ACHN (cell line): ENCODE results near the gene RXFP2.
A peak's percentile ranks its signal among the peaks of the same experiment; 100 is the strongest.

ENCODE experiments used
- DNase-seq: peaks from one replicate; pipeline ENCODE4 v3.0.0-alpha.2; 2015
- in situ Hi-C: cut with HindIII; loops from 2 replicates; pipeline ENCODE4 v1.10.0; 2017; ENCODE audit warnings: low sequenced_read_pairs, low pct_ligation_motif_present, low pct_unique_long_range_greater_than_20kb

Gene RXFP2

DNA sequence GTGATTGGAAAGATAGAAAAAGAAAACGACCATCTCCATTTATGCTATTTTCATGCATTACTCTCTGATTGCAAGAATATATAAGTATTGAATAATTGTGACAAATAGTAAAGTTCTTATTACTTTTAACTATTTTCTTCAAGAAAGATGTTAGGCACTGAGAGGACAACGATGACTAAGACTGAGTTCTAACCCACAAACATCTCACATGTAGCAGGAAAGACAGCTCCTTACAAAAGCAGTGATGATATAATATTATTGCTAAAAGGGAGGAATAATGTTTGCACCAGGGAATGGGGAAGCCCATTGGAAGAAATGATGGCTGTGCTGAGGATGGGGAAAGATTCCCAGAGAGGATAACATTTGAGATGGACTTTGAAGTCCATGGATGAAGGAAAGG, 22.6 kb downstream of the RXFP2 start:
- in situ Hi-C loops: no loop called here
- DNase-seq: no peak

DNA sequence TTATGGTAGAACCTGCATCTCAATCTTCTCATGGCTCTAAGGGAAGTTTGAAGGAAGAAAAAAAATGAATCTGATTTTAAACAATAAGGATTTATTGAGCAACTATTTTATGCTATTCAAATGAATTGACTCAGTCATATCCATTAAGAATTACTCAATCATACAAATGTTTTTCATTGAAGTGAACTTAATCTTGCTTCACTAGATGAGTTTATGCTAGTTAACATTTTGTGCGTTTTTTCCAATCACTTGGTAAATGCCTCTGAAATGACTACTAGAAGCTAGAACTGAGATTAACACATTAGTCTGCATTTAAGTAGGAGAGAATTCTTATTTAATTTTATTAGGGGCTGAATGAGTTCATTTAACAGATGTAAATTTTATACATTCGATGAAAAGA, 25.2 kb downstream of the RXFP2 start:
- in situ Hi-C loops: no loop called here
- DNase-seq: no peak

DNA sequence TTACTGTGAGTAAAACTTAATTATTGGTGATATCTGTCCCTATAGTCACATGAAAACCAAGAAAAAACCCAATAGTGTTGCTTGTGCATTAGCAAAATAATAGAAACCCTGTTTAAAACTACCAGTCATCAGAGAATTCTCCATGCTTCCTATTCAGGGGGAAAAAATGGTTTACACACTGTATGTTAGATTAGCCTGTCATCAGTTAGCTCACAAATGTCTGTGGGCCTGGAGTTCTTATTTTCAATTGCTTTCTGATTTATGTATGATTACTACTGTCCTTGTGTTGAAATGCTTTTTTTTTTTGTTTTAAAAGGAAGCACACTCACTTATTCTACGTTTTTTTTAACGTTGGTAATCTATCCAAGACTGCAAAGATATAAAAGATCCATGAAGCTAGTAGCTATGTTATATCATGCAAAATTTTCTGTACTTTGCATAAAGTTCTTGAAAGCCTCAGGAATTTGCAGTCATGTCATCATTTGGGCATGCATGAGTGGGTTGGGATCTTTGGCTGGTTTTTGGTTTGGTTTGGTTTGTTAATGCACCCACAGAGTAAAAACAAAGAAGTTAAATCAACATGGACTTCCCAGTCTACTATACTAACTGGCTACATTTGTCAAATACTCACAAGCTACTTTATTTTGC, 25.9 kb downstream of the RXFP2 start:
- DNase-seq: no peak
- in situ Hi-C loops: no loop called here

DNA sequence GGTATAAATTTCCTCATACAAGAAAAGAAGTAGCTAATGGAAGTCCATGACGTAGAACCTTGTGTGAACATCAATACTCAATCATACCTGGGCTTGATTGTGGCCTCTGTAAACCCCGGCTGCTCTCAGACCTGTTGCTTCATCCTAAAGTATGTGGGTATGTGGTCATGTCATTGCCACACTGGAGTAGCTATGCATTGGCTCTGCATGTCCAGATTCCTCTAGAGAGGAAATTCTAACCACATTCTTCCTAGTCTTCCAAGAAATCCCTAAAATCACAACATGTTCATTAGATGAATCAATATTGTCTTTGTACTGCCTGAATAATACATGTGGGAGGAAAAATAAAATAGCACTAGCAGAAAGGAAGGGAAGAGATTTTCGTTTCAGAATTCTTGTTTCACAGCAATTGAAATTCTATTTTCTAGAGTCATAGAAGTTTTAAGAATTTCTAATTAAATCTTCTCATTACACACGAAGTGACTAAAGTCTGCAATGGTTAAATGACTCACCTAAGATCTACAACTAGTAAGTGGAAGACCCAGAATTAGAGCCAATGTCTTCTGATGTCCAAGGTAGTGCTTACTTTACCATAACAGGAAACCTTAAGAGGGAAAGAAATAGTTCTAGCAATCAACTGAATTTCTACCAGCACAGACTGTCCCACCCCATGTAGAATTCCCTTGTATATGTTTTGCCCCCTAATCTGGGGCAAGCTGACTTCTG, 28.0 kb downstream of the RXFP2 start:
- in situ Hi-C loops: no loop called here
- no peak for DNase-seq

DNA sequence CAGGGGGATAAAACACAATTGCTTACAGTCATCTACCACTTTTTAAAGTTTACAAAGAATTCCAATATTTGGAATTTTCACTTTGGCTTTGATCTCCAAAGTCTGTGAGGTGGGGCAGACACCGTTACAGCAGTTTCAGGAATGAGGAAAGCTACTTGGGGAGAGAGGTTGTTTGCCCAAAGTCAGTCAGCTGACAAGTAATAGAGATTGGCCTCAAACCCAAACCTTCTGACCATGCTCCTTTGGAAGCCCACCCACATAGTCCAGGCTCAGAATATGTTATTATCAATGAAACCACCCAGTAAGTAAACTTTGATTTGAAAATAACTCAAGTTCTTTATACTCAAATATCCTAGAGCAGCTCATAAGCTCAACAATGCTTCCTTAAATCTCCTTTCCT, 29.0 kb downstream of the RXFP2 start:
- in situ Hi-C loops: no loop called here
- DNase-seq: no peak

DNA sequence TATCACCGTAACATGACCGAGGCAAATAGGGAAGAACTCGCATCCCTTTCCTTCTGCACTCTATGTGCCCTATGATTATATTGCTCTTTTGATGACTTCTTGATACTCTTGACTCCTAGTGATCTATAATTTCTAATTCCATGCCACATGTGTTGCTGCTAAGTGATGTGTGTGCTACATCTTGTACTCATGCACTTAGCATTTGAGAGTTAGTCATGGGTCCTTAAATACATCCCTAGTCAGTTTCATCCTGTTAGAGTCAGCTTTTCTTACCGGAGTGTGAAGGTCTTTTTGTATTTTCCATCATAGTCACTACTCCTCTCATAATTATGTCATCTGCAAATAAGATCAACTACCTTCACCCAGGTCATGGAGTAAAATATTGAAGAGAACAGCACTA, 30.2 kb downstream of the RXFP2 start:
- in situ Hi-C loops: no loop called here
- no peak for DNase-seq

DNA sequence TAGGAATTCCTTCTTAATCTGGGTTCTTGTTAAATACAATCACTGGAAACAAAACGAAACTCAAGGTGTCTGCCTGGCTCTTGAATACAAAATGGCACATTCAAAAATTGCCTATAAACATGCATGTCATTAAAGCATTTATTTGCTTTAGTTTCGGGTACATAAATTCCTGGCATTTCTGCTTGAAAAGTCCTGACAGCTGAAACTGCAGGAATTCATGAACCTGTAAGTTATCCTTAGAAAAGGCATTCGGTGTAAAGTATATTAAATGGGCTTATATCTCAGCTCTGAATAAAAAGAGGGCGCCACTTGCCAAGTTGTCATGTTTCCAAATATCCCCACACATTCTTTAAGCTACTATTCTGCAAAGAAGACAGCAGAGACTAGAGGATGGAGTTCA, 32.9 kb downstream of the RXFP2 start:
- DNase-seq: no peak
- in situ Hi-C loops: no loop called here

DNA sequence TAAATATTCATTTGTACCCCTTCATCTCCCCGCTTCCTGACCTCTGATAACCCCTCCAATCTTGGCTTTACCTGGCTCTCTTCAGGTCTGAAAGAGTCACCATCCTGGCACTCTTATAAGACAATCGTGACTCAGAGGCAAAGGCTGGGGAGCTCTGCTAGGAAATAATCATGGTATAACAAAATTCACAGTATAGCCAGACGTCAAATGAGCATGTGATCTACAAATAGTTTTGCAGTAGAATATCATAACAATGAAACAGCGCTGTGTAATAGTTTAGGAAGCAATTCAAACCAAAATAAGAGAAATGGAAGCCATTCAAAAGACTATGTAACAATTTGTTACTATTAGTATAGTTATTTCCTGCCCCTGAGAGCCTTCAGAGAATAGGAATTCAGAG, 34.2 kb downstream of the RXFP2 start:
- in situ Hi-C loops: no loop called here
- DNase-seq: no peak

DNA sequence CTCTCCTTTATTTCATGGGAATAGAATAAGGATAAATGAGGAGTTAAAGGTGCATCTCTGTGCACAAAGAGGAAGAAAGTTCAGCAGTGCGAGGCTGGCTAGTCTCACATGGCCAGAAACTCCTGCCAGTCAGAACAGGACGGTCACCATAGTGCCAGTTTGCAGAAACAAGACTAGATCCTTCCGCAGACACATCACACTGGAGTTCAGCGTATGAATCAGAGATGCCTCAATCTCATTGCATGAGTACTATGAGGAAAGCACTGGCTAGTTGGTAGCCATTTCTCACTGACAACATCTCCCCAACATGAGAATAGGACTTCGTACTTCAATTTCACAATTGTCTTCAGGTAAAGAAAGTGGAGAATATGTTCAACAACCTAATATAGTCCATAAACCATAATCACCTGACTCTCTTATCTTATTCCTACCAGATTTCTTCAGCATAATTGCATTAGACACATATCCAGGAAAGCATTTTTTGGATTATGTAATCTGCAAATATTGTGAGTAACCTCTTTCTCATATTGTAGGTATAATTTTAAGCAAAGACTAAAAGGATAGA, 34.9 kb downstream of the RXFP2 start:
- in situ Hi-C loops: no loop called here
- DNase-seq: no peak

DNA sequence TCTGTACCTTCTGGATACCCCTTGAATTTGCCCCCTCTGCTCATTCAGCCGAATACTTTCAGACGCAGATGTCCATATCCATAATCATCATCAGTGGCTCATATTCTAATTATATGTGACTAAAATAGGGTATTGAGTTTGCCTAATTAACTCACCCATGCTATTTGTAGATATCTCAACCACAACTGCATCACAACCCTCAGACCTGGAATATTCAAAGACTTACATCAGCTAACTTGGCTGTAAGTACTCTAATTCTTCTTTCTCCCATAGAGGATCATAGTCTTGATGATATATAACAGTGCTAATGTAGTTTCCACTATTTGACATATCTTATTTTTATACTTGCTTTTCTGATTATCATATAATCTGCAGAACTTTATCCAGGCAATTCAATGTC, 35.8 kb downstream of the RXFP2 start:
- in situ Hi-C loops: no loop called here
- no peak for DNase-seq

DNA sequence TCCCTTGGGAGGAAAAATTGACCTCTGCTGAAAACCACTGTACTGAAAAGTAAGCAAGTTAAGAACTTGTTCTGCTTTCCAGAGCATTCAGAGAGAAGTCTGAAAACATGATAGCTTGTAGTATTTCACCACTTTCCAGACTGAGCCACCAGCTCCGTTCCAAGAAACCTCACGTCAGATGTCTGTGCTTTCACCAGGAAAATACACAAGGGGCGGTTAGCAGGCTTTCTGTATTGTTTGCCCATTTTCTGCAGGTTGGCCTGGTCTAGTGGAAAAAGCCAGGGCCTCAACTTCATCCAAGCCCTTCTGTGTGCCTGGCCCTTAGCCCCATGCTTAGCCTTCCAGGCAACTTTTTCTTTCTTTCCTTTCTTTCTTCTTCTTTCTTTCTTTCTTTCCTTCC, 36.4 kb downstream of the RXFP2 start:
- in situ Hi-C loops: no loop called here
- DNase-seq: no peak

DNA sequence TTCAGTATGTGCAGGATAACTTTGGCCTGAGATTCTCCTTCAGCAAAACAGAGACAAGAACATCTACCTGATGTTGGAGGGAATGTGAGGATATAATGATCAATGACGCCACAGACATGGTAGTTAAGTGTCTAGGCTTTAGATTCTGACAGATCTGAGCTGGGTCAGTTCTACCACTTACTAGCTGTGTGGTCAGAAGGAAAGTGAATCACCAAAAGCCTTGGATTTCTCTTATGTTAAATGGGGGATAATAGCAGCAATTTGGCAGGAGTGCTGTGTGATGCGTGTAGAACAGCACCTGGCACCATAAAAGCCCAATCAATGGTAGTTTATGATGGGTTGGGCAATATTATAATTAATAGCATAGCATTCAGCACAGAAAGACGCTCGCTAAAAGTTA, 41.7 kb downstream of the RXFP2 start:
- in situ Hi-C loops: no loop called here
- no peak for DNase-seq

DNA sequence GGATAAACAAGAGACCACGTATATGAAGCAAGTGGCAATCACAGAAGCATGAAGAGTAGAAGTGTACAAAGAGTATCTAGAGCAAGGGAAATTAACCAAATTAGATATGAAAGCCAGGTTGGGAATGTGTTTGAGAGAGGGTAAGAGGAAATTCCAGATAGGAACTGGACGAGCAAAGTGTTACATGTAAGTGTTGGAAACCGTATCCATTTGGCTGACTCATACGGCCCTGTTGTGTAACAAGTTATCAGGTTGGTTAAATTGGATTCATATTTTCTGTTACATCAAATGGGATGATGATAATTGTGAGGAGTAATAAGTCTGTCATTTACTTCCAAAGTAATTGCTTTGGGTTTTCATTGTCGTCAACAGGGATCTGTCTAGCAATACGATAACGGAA, 46.7 kb downstream of the RXFP2 start:
- in situ Hi-C loops: no loop called here

DNA sequence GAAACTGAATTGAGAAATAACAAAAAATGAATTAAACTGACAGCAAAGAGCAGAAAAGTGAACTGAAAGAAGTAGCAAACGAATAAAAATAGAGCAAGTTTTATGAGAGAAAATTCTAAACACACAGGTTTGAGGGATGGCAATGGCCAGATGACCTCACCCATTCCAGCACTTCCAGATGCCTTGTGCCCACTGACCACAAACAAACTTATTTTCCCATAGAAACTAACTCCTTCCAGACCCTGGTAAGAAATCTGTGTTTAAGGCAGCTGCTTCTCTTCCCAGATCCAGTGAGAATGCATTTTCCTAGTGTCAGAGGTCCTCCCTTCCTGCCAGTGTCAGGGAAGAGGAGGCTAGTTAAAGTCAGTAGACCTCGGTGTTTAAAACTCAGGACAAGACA, 51.7 kb downstream of the RXFP2 start:
- no peak for DNase-seq
- in situ Hi-C loops: no loop called here

More for the DNA sequence above, 46.7 kb downstream of the RXFP2 start:
- DNase-seq: no peak

DNA sequence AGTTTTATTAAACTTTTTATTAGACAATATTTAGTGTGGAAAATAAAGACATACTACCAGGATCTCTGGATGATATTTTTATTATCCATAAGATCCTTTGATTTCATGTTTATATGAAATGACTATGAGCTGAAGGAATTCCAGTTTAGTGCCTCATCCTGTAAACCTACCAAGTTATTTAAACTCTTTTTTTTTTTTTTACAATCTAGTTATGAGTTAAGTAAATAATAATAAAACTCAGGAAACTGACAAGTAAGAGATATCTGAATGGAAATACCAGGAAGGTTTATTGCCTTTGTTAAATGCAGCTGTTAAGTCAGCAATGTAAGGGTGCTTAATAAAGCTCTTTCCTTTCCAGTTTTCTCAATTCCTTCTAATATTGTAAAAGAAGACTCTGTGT, 53.9 kb downstream of the RXFP2 start:
- no peak for DNase-seq
- in situ Hi-C loops: no loop called here

DNA sequence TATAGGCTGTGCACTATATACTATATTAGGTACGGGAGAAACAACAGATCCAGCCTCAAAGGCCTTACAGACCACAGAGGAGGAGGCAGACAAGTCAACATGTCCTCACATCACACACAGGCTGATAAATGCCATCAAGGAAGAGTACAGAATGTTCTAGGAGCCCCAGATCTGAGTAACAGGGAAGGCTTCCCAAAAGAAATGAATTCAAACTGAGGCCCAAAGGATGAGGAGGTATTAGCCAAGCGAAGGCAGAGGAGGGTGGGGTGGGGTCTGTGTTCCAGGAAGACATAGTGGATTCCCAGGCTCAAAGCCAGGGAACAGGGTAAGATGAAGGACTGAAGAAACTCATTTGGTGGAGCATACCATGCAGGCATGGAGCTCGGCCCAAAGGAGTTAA, 55.1 kb downstream of the RXFP2 start:
- in situ Hi-C loops: no loop called here
- no peak for DNase-seq

DNA sequence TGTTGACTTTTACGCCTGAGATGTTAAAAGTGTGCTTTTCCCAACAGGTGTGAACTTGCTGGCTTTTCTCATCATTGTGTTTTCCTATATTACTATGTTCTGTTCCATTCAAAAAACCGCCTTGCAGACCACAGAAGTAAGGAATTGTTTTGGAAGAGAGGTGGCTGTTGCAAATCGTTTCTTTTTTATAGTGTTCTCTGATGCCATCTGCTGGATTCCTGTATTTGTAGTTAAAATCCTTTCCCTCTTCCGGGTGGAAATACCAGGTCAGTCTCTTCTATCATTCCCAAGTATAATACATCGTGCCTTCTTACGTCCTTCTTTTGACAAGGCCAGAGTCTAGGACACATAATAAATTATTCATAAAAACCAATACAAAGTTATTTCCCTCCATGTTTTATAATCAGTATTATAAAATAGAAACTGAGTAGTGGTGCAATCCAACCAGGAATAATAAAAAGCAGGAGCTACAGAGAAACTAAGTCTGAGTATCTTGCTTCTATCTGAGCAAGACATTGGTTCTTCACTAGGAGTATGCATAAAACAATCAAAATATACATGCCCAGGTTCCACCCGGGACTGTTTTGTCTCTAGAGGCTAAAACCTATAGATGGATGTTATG, 57.9 kb downstream of the RXFP2 start:
- in situ Hi-C loops: no loop called here
- DNase-seq: peak; percentile 33

DNA sequence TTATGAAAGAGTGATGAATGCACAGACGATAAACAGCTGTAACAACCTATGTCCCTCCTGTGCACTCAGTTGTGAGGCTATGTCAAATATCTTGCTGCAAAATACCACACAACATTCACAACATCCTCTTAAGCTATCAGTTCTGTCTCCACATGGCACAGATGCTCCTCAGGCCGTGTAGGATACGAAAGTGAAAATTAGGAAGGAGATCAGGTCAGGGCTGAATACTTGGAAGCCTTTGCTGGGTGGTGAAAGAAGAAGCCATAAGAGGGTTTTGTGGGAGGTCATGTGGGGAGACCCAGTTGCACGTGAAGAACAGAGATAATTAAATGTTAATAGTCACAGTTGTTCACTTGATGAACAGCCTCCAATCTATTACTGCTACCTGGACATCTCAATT, 58.9 kb downstream of the RXFP2 start:
- DNase-seq: no peak
- in situ Hi-C loops: no loop called here

DNA sequence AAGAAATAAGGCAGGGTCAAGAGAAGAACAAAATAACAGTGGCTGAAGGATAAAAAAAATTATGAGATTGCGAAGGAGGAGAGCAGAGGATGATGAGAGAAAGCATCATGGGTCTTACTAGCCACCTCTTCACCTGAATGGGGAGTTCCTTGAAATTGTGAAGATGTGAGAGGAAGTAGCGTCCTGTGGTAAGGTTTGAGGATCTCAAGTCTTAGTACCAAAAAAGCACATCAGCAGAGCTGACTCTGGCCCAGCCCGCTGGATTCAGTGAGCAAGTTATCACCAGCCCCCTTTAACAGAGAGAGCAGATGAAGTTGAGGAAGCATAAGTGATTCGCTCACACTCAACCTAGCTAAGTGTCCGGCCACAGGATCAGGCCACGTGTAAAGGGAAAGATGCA, 61.8 kb downstream of the RXFP2 start:
- DNase-seq: no peak
- in situ Hi-C loops: no loop called here

DNA sequence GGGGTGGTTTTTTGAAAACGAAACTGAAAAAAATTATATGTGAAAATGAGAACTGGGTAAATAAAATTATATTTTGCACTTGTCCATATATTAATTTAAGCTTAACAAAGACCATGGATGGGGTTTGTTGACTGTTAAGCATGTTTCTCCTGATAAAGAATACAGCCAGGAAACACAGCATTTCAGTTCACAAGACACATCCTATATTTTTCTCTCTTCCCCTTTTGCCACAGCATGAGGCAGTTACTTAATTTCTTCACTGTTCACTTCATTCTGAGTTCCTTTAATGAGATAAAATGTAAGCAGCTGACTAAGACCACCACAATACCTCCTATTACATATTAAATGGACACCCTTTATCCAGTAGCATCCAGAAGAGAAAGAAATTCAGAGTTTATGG, 64.0 kb downstream of the RXFP2 start:
- in situ Hi-C loops: no loop called here
- no peak for DNase-seq
